CD4-positive, alpha-beta T cell treated with Interferon alpha-2 for 1 hour (primary cell): Measurements from ENCODE around the gene ARHGAP18.

Experiments used
- DNase-seq, 2 donors: peaks; one replicate each; pipeline ENCODE4 v3.0.0-alpha.2; 2020 to 2022

ARHGAP18 gene

DNA sequence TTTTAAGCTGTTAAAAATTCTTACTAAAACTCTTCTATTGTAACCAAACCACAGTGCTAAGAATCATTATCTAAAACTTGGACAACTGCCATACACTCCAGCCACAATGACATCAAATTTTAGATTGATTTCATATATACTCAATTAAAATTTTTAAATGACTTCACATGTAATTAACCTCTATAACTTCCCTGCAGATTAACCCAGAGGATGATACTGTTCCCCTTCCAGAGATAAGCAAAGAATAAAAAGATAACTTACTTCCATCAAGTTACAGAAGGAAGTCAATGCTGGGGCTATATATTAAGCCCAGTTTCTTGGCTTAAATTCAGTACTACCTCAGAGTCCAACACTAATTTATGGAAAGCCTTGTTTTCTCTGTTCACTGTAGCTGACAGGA is 71.3 kb downstream of the ARHGAP18 start:
- DNase-seq, result no peak

DNA sequence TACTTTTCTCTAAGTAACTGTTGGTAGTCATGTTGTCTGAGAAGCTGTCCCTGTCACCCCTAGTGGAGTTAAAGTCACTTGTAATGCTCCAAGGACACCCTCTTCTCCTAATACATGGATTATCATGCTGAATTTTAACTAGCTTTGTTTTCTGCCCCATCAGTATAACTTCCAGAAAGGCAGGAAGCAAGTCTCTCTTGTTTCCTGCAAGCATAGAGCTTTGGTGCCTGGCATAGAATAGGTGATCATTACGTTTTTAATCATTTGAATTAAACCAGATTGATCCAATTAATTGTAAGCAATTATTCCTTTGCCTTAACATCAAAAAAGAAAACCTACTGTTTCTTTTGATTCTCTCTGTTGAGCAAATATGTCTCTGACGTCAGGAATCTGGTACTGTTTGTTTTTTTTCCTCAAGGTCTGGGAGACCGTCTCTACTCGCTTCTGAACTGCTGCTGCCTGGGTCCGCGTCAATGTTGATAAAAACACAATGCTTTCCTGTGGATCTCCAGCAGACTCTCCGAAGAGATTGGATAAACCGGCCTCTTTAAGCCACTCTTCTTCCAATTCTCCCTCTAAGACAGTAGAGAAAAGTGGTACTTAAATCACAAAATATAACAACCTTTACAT is 71.8 kb downstream of the ARHGAP18 start:
- DNase-seq, result no peak

DNA sequence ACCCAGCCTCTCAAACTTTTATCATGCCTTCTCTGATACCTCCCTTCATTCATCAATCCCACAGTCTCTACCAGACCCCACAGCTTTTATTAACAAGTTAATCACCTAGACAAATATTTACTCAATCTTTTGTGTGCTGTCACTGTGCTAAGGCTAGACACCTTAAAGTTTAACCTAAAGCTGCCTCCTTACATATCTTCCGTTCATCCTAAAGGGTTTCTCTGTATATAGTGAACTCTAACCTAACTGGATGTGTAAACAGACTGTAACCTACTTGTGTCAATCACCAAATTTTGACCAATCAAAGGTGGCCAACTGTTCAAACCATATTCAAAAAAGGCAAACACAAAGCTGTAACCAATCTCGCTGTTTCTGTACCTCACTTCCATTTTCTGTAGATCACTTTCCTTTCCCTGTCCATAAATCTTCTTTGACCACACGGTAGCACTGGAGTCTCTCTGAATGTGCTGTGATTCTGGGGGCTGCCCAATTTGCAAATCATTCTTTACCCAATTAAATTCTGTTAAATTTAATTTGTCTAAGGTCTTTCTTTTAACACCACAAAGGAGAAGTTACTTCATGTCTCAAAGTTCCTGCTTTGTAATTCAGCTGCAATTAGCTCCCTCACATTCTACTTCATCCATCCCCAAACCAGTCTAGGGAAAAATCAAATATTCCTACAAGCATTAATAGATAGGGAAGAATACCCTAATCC is 72.5 kb downstream of the ARHGAP18 start:
- no peak for DNase-seq

DNA sequence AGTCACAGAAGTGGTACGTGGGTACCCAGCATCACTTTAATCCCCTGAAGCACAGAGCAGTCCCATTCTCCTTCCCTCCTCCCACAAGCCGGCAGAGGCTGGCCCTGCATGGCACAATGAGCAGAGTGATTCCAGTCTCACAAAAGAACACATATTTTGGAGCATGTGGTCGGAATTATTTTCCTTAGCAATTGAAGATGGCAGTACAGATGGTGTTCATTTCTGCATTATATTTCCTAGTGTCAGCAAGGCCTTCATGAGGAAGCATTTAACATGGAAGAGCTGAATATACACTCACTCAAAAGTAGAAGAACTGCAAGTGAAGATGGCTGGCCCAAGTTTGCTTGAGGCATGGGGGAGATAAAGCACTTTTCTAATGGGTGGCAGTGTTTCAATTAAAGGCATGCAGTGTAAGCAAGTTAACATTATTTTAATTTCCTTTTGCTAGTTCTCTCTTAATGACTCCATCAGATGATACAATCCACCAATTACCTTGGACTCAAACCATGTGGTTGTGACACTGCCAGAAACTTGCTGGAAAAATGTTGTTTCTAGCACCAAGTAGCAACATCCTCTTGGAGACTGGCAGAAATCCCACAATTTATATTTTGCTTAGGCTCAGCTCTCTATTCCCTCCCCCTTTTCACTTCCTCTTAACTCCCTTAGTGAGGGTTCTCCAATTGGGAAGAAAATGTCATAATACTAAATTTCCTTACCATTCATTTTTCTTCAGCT is 74.4 kb downstream of the ARHGAP18 start:
- DNase-seq, result no peak

DNA sequence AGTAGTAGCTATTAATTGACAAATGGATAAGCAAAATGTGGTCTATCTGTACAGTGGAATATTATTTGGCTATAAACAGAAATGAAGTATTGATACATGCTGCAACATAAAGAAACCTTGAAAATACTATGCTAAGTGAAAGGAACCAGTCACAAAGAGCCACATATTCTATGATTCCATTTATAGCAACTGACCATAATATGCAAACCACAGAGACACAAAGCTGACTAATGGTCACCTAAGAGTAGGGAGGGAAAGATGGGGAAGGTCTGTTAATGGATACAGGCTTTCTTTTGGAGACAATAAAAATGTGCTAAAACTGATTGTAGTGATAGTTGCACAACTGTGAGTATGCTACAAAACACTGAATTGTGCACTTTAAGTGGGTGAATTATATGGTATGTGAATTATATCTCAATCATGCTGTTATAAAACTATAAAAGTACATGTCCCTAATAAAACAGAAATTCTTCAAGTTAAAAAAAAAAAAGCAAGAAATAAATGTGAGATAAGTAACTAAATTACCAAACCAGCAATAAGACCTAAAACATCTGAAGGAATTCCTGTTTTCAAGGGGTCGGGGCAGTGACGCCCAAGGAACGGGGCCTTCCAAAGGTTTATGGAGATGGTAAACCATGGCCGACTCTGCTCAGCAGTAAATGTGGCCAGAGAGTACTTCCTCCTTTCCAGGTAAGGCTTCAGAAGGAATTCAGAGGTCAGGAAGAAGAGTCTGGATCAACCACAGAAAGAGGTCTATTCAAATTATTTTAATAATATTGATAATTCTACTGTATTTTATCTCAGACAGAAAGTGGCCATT is 75.4 kb downstream of the ARHGAP18 start:
- DNase-seq, result no peak

DNA sequence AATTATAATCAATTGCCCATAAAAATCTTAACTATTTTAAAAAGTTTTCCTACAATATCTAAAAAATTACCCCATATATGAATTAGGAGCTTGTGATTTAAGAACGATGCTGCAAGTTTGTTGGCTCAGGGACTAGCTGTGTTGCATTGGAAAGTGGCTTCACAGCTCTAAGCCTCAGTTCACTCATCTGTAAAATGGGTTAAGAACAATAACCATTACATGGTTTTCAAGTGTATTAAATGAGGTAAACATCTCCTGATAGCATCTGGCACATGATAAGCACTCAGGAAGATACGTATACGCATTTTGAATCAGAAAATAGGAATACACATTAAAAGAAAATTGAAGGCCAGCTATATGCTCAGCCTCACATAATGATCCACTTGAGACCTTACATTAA is 76.4 kb downstream of the ARHGAP18 start:
- no peak for DNase-seq

DNA sequence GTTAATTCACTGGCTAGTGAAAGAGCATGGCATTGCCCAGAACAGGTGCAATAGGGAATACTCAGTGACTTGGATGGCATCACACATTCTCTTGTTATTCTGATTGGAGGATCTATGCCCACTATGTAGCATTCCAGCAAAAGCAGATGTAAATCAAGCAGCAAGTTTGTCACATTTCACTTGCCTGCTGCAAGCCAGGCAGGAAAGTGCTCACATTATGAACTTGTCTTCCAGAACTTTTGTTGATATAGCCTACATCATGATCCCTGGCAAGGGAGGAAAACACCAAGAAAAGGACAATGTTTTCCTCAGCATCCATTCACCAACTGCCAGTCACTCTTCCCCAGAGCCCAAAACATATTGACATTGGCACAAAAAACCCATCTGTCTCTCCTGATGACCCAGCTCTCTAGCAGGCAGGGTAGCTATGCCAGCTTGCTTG is 77.8 kb downstream of the ARHGAP18 start:
- no peak for DNase-seq

DNA sequence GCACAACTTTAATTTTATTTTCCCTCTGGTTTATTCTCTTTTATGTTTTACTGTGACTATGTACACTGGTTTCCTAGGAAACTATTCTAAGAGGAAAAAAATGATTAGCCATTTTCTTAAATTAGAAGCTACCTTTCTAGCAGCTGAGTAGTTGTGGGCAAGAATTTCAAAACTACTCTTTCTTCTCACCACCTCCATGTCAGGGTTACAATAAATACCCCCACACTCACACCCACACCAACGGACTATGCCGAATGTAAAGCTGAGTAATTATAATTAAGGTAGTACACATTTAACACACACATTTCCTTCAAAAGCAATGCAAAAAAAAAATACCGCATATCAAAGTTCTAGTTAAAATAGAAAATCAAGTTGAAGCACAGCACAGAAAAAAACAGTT is 78.9 kb downstream of the ARHGAP18 start:
- no peak for DNase-seq

DNA sequence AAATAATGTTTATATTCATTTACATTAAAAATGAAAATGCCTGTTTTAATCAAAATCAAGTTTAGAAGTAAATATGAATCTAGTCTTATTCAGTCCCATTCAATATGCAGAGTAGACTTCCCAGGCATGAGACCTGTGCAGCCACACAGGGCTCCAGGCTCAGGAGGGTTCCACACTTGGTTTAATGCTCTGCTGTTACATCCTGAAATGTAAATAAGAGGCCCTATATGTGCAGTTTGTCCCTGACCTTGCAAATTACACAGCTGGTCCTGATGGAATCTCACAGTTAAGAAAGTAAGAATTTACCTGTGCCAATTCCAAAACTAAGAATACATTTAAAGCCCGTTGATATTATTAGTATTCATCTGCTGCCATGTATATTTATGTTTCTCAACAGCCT is 79.4 kb downstream of the ARHGAP18 start:
- no peak for DNase-seq

DNA sequence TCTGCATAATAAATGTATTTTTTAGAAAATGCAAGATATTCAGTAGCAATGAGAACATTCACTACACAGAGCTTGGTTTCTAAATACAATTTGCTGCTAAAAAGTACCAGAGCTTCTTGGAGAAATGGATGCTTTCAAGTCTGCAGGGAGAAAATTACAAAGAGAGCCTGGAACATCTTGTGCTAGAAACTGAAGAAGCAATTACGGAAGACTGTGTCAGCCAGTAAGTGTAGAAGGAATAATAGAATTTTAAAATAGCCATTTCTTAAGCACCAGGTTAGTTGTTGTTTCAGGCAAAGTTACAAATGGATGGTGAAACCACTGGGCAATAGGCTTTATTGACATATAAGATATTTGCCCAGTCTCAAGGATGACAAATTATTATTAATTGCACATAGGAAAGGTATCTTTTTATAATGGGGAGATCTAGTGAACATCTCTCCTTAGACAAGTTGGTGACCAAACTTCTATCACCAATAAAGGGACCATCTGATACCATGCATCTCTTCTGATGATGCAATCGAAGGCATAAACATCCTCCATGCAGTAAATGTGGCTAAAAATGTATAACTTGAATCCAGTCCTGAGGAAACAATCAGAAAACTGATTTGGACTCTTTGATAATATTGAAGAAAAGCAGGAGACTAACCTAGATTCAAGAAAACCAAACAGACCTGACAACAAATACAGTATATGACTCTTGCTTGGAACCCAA is 81.7 kb downstream of the ARHGAP18 start:
- no peak for DNase-seq

DNA sequence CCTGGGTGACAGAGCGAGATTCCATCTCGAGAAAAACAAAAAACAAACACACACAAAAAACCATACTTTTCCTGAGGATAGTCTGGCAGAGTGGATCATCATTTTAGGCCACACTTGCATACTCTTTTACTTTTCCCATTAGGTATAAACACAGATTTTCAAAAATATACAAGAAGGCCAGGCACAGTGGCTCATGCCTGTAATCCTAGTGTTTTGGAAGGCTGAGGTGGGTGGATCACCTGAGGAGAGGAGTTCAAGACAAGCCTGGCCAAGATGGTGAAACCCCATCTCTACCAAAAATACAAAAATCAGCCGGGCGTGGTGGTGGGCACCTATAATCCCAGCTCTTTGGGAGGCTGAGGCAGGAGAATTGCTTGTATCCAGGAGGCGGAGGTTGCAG is 85.5 kb downstream of the ARHGAP18 start:
- no peak for DNase-seq

DNA sequence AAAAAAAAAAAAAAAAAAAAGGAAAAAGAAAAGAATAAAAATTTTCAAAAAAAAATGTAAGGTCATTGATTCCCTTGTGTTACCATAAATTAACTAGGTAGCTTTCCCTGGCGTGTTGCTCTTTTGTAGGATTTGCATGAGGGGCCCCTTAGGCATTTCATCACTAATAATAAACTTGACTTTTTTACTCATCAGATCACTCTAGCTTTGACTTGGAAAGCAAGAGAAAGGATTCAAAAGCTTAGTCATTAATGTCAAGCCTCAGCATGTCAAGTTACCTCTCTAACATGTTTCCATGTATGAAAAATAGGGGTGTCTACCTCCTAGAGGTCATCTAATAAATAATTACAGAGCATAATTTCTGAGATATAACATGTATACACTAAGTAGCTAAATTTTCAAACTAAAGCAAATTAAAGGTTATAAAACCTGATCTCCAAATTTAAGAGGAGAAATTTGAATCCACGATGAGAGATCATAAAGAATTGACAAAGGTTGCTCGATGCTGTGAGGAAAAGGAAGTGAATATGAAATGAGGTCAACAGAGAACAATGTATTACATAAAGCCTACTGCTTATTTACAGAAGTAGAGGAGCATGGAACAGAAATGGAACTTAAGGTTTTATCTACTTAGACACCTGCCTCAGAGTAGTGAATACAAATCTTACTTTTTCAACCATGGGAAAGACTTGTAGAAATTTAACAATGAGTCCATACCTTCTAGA is 86.8 kb downstream of the ARHGAP18 start:
- no peak for DNase-seq

DNA sequence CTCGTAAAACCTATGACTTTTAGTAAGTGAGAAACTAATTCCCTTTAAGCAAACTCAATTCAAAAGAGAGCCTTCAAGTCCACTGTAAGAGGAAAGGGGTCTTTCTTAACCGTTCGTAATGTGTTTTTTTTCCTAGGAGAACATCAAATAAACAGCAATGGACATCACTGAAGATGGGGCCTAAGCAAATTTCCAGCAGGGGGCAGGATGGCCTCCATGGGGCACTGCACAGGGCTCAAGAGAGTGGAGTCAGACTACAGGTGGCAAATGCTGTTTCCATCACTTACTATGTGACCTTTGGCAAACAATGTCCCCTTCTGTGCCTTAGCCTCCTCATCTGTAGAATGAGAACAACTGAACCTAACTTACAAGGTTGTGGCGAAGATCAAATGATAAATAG is 88.7 kb downstream of the ARHGAP18 start:
- peak; percentile 21 to 44 for DNase-seq

DNA sequence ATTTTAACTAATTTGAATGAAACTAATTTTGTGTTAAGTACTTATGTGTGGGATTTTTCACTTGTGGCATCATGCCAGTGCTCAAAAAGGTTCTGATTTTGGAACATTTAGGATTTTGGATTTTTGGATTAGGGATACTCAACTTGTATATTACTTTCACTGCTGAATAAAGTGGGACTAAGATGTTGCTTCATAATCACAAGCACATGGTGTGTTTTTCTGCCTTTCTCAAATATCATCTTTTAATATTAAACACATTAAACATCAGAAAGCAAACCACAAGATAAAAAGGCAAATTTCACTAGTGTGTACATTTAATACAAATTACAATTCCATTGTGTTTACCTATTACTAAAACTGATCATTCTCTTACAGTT is 89.8 kb downstream of the ARHGAP18 start:
- DNase-seq, result no peak

DNA sequence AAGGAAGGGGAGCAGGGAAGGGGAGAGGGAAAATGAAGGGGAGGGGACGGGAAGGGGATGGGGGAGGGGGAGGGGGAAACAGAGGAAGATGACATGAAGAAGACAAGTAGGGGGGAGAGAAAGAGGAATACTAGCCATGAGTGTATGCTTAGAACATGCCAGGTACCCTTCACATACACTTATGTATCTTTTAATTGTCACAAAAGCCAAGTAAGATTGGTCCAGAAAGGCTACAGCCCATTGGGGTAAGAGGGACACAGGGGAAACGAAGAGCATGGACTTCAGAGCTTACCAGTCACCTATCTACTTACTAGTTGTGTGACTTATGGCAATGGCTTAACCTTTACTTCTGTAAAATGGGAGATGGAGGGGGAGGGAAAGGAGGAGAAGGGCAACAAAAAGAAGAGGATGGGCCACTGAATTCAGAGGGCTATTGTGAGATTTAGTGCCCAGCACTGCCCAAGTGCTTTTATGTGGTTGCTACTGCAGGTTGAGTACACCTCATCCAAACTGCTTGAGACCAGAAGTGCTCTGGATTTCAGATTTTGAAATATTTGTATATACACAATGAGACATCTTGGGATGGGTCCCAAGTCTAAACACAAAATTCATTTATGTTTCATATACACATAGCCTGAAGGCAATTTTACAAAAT is 90.3 kb downstream of the ARHGAP18 start:
- no peak for DNase-seq

DNA sequence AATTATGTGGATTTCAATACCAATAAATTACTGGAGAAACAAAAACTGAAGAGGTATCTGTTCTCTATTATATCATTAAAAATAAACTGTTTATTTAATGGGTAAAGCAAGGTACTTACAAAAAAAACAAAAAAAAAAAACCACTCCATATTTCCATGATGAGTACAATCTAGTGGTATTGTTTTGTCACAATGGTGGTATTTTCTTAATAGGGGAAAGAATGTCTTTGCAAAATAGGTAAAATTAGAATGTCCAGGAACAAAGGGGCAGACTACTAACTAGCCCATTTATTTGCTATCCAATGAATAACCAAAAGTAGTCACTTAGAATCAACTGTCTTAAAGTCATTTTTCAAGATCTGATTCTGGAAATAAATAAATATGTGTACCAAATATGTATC is 92.0 kb downstream of the ARHGAP18 start:
- DNase-seq, result no peak

DNA sequence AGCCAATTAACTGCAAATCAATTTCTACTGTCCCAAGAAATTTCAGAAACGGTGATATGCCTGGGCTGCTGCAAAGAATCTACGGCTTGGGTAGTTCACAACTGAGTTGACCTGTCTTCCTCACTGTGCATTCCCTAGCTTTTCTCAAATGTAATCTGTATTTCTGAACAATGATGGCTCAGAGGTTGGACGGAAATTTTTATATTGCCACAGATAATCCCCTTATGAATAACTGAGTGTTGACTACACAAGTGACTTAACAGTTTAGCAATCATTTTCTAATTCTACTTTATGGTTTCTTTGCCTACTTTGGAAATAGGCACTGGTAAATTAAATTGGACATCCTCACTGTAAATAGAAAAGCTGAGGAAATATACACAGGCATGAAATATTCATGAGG is 94.5 kb downstream of the ARHGAP18 start:
- no peak for DNase-seq

DNA sequence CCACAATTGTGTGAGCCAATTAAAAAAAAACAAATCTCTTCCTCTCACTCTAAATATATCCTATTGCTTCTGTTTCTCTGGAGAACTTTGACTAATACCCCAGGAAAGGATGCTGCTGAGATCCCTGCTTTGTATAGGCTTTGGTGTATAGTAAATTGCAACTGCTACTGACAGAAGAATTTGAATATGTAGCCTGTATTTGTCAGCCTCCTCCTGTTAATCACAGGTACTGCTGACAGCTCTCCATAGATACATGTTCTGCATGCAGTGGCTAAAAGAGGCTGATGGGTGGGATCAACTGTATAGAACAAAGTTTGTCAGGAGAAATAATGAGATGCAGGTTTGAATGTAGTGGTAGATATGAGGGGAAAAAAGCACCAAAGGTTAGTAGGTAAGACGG is 95.0 kb downstream of the ARHGAP18 start:
- DNase-seq, result no peak

DNA sequence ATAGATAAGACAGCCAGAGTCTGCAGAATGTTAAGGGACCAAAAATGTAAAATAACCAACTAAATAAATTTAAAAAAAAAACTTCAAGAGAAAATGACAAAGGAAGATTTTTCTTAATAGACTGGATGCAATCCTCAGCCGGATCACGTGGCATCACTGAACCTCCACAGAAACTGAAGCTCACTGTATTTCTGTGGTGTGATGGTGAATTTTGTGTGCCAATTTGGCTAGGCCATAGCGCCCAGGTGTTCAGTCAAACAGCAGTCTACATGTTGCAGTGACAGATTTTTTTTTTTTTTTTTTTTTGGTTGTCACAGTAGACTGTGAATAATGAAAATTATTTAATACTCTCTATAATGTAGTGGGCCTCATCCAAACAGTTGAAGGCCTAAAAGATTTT is 95.5 kb downstream of the ARHGAP18 start:
- no peak for DNase-seq

DNA sequence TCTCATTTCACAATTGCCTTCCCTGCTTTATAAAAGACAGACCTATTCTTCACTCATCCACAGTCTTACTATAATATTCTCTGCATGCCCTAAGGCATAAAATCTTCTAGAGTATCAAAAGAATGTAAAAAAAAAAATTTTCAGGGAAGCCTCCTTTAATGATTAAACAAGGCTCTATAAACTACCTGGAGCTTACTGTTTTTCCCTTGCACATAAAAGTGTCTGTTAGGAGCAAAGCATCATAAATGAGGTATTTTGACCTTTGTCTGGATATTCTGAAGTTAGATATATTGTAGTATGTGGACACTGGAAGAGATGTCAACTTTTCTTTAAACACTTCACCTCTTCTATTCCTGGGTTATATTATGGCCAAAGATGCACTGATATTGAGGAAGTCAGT is 97.5 kb downstream of the ARHGAP18 start:
- no peak for DNase-seq

DNA sequence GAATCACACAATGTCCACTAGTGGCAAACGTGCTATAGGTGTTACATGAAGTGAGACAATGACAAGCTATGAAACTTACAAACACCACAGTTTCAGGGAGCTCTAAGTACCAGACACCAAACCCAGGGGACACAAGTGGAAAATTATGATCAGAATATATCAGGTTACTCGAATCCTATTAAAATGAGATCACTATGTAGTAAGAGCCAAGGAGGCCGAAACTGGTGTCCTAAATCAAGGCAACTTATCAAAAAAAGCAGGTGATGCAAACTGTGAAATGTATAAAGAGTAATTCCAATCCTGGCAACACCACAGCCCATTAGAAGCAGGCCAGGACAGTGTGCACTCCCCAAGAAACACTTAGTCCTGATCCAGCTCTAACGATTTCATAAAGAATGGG is 100.3 kb downstream of the ARHGAP18 start:
- DNase-seq, result no peak
